Measurements from ENCODE around the gene KSR1. TPM values are rescaled to one million over a fixed set of nuclear protein-coding genes. Genes with fewer than 3 reads are reported as not detected.

The KSR1 gene
- total and polyA plus RNA-seq, 9 of the 15 experiments (the other 6 are each of a cell fraction or from before 2014, with no cell fraction given) = 1.4 to 51.7 (median 18.4) TPM

GRCh38 chr17:27478901-27479538 lies 22.8 kb downstream of the KSR1 start (continued):
- TF ChIP-seq, protein P1, sequence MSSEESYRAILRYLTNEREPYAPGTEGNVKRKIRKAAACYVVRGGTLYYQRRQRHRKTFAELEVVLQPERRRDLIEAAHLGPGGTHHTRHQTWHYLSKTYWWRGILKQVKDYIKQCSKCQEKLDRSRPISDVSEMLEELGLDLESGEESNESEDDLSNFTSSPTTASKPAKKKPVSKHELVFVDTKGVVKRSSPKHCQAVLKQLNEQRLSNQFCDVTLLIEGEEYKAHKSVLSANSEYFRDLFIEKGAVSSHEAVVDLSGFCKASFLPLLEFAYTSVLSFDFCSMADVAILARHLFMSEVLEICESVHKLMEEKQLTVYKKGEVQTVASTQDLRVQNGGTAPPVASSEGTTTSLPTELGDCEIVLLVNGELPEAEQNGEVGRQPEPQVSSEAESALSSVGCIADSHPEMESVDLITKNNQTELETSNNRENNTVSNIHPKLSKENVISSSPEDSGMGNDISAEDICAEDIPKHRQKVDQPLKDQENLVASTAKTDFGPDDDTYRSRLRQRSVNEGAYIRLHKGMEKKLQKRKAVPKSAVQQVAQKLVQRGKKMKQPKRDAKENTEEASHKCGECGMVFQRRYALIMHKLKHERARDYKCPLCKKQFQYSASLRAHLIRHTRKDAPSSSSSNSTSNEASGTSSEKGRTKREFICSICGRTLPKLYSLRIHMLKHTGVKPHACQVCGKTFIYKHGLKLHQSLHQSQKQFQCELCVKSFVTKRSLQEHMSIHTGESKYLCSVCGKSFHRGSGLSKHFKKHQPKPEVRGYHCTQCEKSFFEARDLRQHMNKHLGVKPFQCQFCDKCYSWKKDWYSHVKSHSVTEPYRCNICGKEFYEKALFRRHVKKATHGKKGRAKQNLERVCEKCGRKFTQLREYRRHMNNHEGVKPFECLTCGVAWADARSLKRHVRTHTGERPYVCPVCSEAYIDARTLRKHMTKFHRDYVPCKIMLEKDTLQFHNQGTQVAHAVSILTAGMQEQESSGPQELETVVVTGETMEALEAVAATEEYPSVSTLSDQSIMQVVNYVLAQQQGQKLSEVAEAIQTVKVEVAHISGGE (CRISPR knock-in tag; IDR thresholded peaks at IDR 0.05) = no peak
- TF ChIP-seq THRA (IDR thresholded peaks at IDR 0.05) = no peak
- no peak for TF ChIP-seq ETV1 (tag; conservative IDR thresholded peaks at IDR 0.05; ENCODE audit: low read depth)
- TF ChIP-seq COPS2 (conservative IDR thresholded peaks at IDR 0.05) = no peak
- peak in 1 of 2 experiments; percentile 63; a peak in 1 of 4 replicates for TF ChIP-seq HDAC1 (IDR thresholded peaks at IDR 0.05)
- TF ChIP-seq ZNF197 (CRISPR knock-in tag; IDR thresholded peaks at IDR 0.05; ENCODE audit: low read depth) = no peak
- no peak for TF ChIP-seq RB1 (IDR thresholded peaks at IDR 0.05; ENCODE audit: low read depth)
- no peak for TF ChIP-seq JUND (IDR thresholded peaks at IDR 0.05; ENCODE audit: borderline replicate concordance, low read depth, low read length)
- no peak for TF ChIP-seq JUND (tag; IDR thresholded peaks at IDR 0.05; ENCODE audit: borderline replicate concordance, low read depth, low read length)
- TF ChIP-seq E2F3 (CRISPR knock-in tag; IDR thresholded peaks at IDR 0.05) = no peak
- no peak for TF ChIP-seq TOE1 (IDR thresholded peaks at IDR 0.05; ENCODE audit: borderline replicate concordance)
- no peak for TF ChIP-seq TOE1 (CRISPR knock-in tag; IDR thresholded peaks at IDR 0.05; ENCODE audit: borderline replicate concordance, low read depth)
- no peak for TF ChIP-seq MYNN (IDR thresholded peaks at IDR 0.05)
- TF ChIP-seq MYNN (CRISPR knock-in tag; IDR thresholded peaks at IDR 0.05) = no peak
- no peak for TF ChIP-seq CHAMP1 (IDR thresholded peaks at IDR 0.05)
- peak; percentile 16; the same call in 1 of the 2 replicates for TF ChIP-seq HLTF (IDR thresholded peaks at IDR 0.05)
- TF ChIP-seq SMAD1 (IDR thresholded peaks at IDR 0.05; ENCODE audit: low read depth, low read length, partially characterized antibody) = no peak
- TF ChIP-seq, protein P2, sequence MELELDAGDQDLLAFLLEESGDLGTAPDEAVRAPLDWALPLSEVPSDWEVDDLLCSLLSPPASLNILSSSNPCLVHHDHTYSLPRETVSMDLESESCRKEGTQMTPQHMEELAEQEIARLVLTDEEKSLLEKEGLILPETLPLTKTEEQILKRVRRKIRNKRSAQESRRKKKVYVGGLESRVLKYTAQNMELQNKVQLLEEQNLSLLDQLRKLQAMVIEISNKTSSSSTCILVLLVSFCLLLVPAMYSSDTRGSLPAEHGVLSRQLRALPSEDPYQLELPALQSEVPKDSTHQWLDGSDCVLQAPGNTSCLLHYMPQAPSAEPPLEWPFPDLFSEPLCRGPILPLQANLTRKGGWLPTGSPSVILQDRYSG (tag; conservative IDR thresholded peaks at IDR 0.05; ENCODE audit: low read depth) = no peak
- no peak for TF ChIP-seq GTF2E2 (tag; IDR thresholded peaks at IDR 0.05)
- TF ChIP-seq ZNF174 (CRISPR knock-in tag; IDR thresholded peaks at IDR 0.05) = no peak
